Measurements from ENCODE around the gene SLC9C2. TPM values are rescaled to one million over a fixed set of nuclear protein-coding genes. Genes with fewer than 3 reads are reported as not detected.
"Not testable (repeated sequence)": the region's sequence is repeated elsewhere in the genome, so short reads cannot be mapped to it uniquely, and the experiment has no call there.

The SLC9C2 gene
- total RNA-seq, 1 experiment from 2014 or later = not detected

DNA sequence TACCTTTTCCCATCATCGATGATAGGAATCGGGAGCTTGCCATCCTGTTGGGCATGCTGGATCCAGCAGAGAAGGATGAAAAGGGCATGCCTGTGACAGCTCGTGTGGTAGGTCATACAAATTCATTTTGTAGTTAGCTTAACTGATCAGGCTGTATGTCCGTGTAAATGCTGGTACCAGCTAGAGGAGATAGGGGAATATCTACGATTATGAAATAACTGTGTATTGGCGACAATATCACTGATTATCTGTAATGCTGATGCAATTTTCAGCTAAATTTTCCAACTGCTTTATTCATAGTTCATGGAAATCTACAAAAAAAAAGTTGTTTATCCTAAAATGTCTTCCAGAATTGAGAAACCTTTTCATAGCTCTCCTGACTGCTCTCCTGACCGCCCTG lies 117.5 kb downstream of the SLC9C2 start:
- no peak for DNase-seq (ENCODE audit: low read depth)

DNA sequence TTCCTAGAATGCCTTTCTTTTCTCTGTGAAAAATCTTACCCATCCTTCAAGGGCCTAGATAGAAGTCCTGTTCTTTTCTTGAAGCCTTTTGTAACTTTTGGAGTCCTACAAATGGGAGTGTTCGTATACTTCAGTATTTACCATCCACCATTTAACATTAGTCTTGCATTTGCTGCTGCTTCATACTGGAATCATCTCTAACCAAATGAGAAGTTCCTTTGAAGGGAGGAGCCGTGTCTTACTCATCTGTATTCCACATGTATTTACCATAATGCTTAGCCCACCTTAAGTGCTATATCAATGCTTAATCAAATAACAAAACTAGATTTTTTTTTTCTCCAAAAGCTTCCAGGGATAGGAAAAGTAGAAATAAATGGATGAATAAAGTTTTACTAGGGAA lies 118.6 kb downstream of the SLC9C2 start:
- no peak for DNase-seq (ENCODE audit: low read depth)

GRCh38 chr1:173482683-173483082 lies 120.2 kb downstream of the SLC9C2 start:
- no peak for DNase-seq (ENCODE audit: low read depth)

DNA sequence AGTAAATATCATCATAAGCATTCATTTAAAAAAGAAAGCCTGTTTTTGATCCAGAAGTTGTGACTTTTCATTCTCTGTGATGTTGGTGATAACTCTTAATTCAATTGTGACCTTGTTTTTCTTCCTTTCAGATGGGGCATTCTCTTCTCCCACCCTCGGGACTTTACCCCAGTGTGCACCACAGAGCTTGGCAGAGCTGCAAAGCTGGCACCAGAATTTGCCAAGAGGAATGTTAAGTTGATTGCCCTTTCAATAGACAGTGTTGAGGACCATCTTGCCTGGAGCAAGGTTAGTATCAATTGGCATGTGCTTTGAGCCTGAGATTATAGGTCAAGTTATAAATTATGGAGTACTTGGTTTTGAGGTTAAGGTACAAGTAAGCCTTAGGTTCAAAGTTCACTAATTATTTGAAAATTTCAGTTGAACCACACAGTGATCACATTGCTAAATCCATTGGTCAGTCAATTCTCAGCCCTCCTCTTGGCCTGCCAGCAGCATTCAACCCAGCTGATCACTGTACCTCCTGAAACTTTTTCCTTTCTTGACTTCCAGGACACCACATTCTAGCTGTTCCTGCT lies 121.6 kb downstream of the SLC9C2 start:
- DNase-seq (ENCODE audit: low read depth) = no peak

DNA sequence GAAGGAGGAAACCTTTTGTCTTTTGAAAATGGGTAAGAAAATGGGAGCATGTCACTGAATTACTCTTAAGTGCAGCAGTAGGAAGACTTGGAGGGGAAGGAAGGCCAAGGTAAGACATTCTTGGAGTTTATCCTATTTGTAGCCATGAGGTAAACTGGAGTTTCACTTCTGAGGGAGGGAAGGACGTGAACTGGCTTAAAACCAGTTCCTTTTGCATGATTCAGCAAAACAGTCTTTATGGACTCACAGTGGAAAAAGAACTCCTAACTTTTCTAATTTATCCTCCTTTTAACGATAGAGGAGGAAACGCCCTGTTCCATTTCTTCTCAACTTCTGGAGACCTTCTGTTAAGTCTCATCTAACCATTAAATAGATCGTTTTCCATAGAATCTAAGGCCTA lies 123.2 kb downstream of the SLC9C2 start:
- DNase-seq (ENCODE audit: low read depth) = peak; percentile 18

DNA sequence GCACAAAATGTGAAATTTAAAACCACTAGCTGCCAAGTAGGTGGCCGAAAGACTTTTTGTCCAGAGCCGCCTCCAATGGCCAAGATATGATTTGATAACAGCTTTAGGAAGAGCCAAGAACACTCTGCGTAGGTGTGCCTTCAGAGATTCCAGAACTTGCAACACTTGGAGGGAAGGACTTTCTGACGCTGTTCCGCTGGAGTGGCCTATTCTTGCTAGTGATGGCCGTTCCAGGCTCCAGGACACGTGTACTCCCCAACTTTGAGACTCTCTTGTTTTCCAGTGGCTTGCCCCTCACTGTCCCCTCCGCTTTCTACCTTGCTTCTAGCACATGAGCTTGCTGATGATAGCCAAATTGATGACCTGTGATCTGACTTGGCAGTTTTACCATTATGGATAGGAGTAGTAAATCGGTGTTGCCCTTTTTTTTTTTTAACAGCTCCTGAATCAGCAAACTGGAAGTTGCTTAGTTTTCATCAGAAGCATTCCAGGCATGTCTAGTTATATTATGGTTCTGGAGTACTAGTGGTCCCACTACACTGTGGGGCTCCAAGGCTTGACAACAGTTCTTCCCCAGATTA lies 124.7 kb downstream of the SLC9C2 start:
- peak; percentile 75 for DNase-seq (ENCODE audit: low read depth)

GRCh38 chr1:173477286-173478093 lies 125.4 kb downstream of the SLC9C2 start, which contains the start of gene PRDX6:
Gene PRDX6 (plus strand): TSS chr1:173477335. CDS start chr1:173477398, 63 bp downstream.
- peak; percentile 73 for DNase-seq (ENCODE audit: low read depth)

DNA sequence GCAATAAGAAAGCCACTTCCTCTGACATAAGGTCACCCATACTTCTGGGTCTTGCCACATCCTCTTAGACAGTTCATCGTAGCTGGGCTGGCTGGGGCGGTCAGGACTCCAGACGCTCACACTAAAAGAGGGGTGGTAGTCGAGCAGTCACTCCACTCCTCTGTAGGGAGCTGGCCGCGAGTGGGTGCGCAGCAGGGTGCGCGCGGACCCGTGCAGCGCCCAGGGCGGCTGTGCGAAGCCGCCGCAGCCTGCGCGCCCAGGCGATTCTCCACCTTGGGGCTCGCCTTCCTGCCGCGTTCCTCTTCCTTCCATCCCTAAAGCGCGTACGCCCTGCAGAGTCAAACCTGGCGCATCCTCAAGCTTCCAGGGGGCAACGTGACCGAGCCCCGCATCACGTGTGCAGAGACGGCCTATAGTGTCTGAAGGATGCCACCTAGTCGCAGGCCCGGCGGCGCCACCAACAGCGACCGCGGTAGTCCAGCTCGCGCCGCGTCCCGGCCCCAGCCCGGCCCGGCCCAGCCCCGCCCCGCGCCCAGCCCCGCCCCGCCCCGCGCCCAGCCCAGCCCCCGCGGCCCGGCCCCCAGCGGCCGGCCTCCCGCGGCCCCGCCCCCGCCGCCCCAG lies 126.1 kb downstream of the SLC9C2 start:
- peak; percentile 96 for DNase-seq (ENCODE audit: low read depth)

- no peak for DNase-seq (ENCODE audit: low read depth)
Observed at GRCh38 chr1:173476197-173476664, 126.6 kb downstream of the SLC9C2 start.

- DNase-seq (ENCODE audit: low read depth) = peak; percentile 75
Observed at GRCh38 chr1:173475564-173476196, 127.2 kb downstream of the SLC9C2 start.

GRCh38 chr1:173474780-173475421 lies 128.0 kb downstream of the SLC9C2 start:
- not testable (repeated sequence) for DNase-seq (ENCODE audit: low read depth)

DNA sequence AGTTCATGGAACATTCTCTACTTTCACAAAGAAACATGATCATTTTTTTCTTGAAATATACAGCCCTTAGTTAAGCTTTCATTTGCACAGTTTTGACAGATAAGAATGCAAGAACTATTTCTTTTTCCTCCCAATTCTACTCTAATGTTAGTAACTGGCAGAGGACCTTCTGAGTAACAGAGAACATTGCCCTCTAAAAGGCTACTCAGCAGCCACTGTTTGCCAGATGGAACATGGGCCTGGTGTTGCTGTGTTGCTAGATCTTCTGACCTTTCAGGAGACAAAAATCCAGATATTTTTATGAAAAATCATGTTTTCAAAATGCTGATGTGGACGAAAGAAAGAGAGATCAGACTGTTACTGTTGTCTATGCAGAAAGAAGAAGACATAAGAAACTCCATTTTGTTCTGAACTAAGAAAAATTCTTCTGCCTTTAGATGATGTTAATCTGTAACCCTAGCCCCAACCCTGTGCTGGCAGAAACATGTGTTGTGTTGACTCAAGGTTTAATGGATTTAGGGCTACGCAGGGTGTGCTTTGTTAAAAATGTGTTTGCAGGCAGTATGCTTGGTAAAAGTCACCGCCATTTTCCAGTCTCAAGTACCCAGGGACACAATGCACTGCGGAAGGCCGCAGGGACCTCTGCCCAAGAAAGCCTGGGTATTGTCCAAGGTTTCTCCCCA lies 128.6 kb downstream of the SLC9C2 start:
- DNase-seq (ENCODE audit: low read depth) = no peak

- peak; percentile 84 for DNase-seq (ENCODE audit: low read depth)
Observed at GRCh38 chr1:173473599-173474011, 129.3 kb downstream of the SLC9C2 start.

- no peak for DNase-seq (ENCODE audit: low read depth)
Observed at GRCh38 chr1:173470608-173471007, 132.3 kb downstream of the SLC9C2 start.

DNA sequence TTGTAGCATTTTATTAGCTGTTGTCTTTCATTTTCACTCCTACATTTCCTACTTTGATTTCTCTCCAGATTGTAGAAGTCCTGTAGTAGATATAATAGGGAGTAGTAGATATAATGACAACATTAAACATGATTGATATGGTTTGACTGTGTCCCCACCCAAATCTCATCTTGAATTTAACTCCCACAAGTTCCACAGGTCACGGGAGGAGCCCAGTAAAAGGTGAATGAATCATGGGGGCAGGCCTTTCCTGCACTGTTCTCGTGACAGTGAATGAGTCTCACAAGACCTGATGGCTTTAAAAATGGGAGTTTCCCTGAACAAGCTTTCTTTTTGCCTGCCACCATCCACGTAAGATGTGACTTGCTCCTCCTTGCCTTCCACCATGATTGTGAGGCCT lies 133.2 kb downstream of the SLC9C2 start:
- DNase-seq (ENCODE audit: low read depth) = no peak

GRCh38 chr1:173467426-173467825 lies 135.4 kb downstream of the SLC9C2 start:
- DNase-seq (ENCODE audit: low read depth) = no peak

DNA sequence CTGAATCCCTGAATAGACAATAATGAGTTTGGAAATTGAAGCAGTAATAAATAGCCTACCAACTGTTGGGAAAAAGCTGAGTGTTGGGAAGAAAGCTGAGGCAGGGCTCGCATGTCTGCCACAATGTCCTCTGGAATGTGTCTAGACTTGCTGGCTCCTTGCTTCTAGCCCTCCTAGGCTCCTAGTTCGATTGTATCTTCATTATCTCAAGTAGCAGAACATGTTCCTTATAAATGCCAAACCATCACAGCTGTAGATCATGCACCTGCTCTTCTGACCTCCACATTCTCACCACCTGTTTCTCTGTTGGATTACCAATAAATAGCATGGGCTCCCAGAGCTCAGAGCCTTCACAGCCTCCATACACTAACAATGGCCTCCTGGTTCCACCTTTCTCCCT lies 138.7 kb downstream of the SLC9C2 start:
- not testable (repeated sequence) for DNase-seq (ENCODE audit: low read depth)

- DNase-seq (ENCODE audit: low read depth) = not testable (repeated sequence)
Observed at GRCh38 chr1:173462666-173463065, 140.2 kb downstream of the SLC9C2 start.

- DNase-seq (ENCODE audit: low read depth) = no peak
Observed at GRCh38 chr1:173459885-173460284, 143.0 kb downstream of the SLC9C2 start.

- peak; percentile 27 for DNase-seq (ENCODE audit: low read depth)
Observed at GRCh38 chr1:173454966-173455524, 147.8 kb downstream of the SLC9C2 start.

Data from M059J (cell line).